Mucosa of descending colon (tissue), 3 donors: ENCODE measurements around the gene FOSL2. TPM values are rescaled to one million over a fixed set of nuclear protein-coding genes. Genes with fewer than 3 reads are reported as not detected.
A peak's percentile ranks its signal among the peaks of the same experiment; 100 is the strongest.

ENCODE experiments used
- ATAC-seq: fragments of 200-7000 bp; cut with Tn5 transposase; one replicate; pipeline ENCODE4 v1.9.1; 2020; ENCODE audit warnings: mild to moderate bottlenecking, moderate library complexity
- DNase-seq, 3 donors: peaks; one replicate each; pipeline ENCODE4 v3.0.0-alpha.2; 2020
- H3K36me3 ChIP-seq: fragments of 200-600 bp; one replicate; pipeline ENCODE4 v1.8.0; 2021; ENCODE audit warnings: low read depth, mild to moderate bottlenecking
- H3K4me1 ChIP-seq: fragments of 200-600 bp; one replicate; pipeline ENCODE4 v1.8.0; 2021; ENCODE audit warnings: low read depth, mild to moderate bottlenecking
- H3K4me3 ChIP-seq: fragments of 200-600 bp; one replicate; pipeline ENCODE4 v1.8.0; 2021; ENCODE audit warnings: mild to moderate bottlenecking
- H3K9me3 ChIP-seq: fragments of 200-600 bp; one replicate; pipeline ENCODE4 v1.8.0; 2021; ENCODE audit warnings: mild to moderate bottlenecking
- CTCF ChIP-seq: fragments of 200-600 bp; IDR thresholded peaks from one replicate; pipeline ENCODE4 v1.8.0; 2022; ENCODE audit warnings: antibody characterized with exemption, mild to moderate bottlenecking
- intact Hi-C, 2 donors: fragments of 100-400 bp; cut with DNase I in 1 of 2; cut with micrococcal nuclease in 1 of 2; formaldehyde crosslinking; loops; one replicate each; pipeline versions ENCODE4 v1.11.0 to v1.11.1; 2022; cut with DNase I, micrococcal nuclease
- total RNA-seq, 3 donors: library from RNA; stranded (reverse); fragmentation: NEBNext Ultra II Directional in 2 of 3; extraction: Animal tissue kit (Norgen Biotek cat#: 25700) in 2 of 3; gene quantifications; one replicate each; pipeline versions ENCODE4 v1.2.1 to v1.2.4, GENCODE V29; 2021 to 2023
- donor health status: DM: no; HTN: no; CAD: no; lungs with moderate emphysema.
- donor health status: DM: no; HTN: no; CAD: no.
- donor health status: DM: no; HTN: yes; CAD: no.

Gene FOSL2
- total RNA-seq, 3 donors from 2014 or later: 160 to 166 (median 162) TPM

GRCh38 chr2:28450901-28451565, 58.4 kb downstream of the FOSL2 start:
- H3K4me3 ChIP-seq: no peak overlapping the region
- intact Hi-C loops: loop anchor here in 1 of 2 donors (10.0 kb wide), 1 partner anchor 746 kb away; no protein-coding TSS in a partner anchor
- H3K4me1 ChIP-seq: no peaks in the 10 kb centered on the region
- no peaks in the 10 kb centered on the region for H3K9me3 ChIP-seq
- DNase-seq (no peak), ATAC-seq (no peak)
- no peak for TF ChIP-seq CTCF
- no peaks in the 10 kb centered on the region for H3K36me3 ChIP-seq

GRCh38 chr2:28451793-28452533, 59.3 kb downstream of the FOSL2 start:
- Histone ChIP-seq H3K4me3 (no peak overlapping the region), H3K9me3 (no peaks in the 10 kb centered on the region), H3K4me1 (no peaks in the 10 kb centered on the region), H3K36me3 (no peaks in the 10 kb centered on the region)
- TF ChIP-seq CTCF: no peak
- ATAC-seq: no peak
- intact Hi-C loops: loop anchor here in 1 of 2 donors (10.0 kb wide), 1 partner anchor 747 kb away; no protein-coding TSS in a partner anchor
- DNase-seq: no peak

GRCh38 chr2:28452534-28453081, 60.0 kb downstream of the FOSL2 start:
- Histone ChIP-seq H3K4me1 (no peaks in the 10 kb centered on the region), H3K36me3 (no peaks in the 10 kb centered on the region), H3K9me3 (no peaks in the 10 kb centered on the region), H3K4me3 (no peak overlapping the region)
- peak; percentile 96 for TF ChIP-seq CTCF
- ATAC-seq: peak; percentile 91
- DNase-seq: peak; percentile 79 to 91 (median 86)
- intact Hi-C loops: loop anchor here in 1 of 2 donors (10.0 kb wide), 1 partner anchor 748 kb away; no protein-coding TSS in a partner anchor

GRCh38 chr2:28453396-28453795, 60.7 kb downstream of the FOSL2 start:
- no peak for DNase-seq
- no peaks in the 10 kb centered on the region for H3K4me1 ChIP-seq
- no peak for TF ChIP-seq CTCF
- H3K36me3 ChIP-seq: no peaks in the 10 kb centered on the region
- H3K9me3 ChIP-seq: no peaks in the 10 kb centered on the region
- no peak overlapping the region for H3K4me3 ChIP-seq
- intact Hi-C loops: loop anchor here in 1 of 2 donors (10.0 kb wide), 1 partner anchor 749 kb away; no protein-coding TSS in a partner anchor
- no peak for ATAC-seq

- intact Hi-C loops: loop anchor here in 1 of 2 donors (10.0 kb wide), 1 partner anchor 749 kb away; no protein-coding TSS in a partner anchor
- no peaks in the 10 kb centered on the region for H3K36me3 ChIP-seq
- no peak overlapping the region for H3K4me3 ChIP-seq
- H3K4me1 ChIP-seq: no peaks in the 10 kb centered on the region
- ATAC-seq: no peak
- H3K9me3 ChIP-seq: no peaks in the 10 kb centered on the region
- no peak for TF ChIP-seq CTCF
- no peak for DNase-seq
These were observed 61.6 kb downstream of the FOSL2 start for GRCh38 chr2:28454016-28454930.
